ENCODE measurements around the gene FER. TPM values are rescaled to one million over a fixed set of nuclear protein-coding genes. Genes with fewer than 3 reads are reported as not detected.

FER gene
- total and polyA plus RNA-seq, 2 of the 8 experiments (the other 6 are each of a cell fraction or from before 2014, with no cell fraction given): 1.3 to 15.8 TPM

- Histone ChIP-seq H2AFZ (ENCODE audit: low read length) (no peak overlapping the region), H3K79me2 (ENCODE audit: control insufficient read depth in 1 of 2, insufficient read depth in 2 of 2, low read length in 2 of 2) (no peaks in the 10 kb centered on the region), H2BK12ac (ENCODE audit: low read depth, low read length) (no peak overlapping the region), H3K36me3 (ENCODE audit: control insufficient read depth in 2 of 4, insufficient read depth in 4 of 4, low read length in 3 of 4) (no peaks in the 10 kb centered on the region), H3K27me3 (replicated peaks in 1 of 4; ENCODE audit: control insufficient read depth in 3 of 4, extremely low read depth in 1 of 4, insufficient read depth in 3 of 4, low read length in 3 of 4) (no peaks in the 10 kb centered on the region), H4K20me1 (replicated peaks in 1 of 2; ENCODE audit: control insufficient read depth in 1 of 2, insufficient read depth in 2 of 2, low read length in 2 of 2) (no peaks in the 10 kb centered on the region), H3K9ac (replicated peaks in 1 of 4; ENCODE audit: extremely low read depth in 1 of 4, low read depth in 3 of 4, low read length in 3 of 4) (no peak overlapping the region), H3K4me2 (ENCODE audit: insufficient read depth in 1 of 2, low read depth in 2 of 2, low read length in 2 of 2) (no peak overlapping the region), H3K27ac (ENCODE audit: low read depth, low read length) (no peak overlapping the region), H2BK5ac (ENCODE audit: low read depth, low read length) (no peak overlapping the region), H3K14ac (ENCODE audit: insufficient read length) (no peak overlapping the region), H3K23me2 (ENCODE audit: low read depth, low read length) (no peaks in the 10 kb centered on the region), H4K5ac (ENCODE audit: insufficient read length, low read depth, low read length) (no peak overlapping the region), H2BK15ac (ENCODE audit: low read length) (no peak overlapping the region), H2AK5ac (ENCODE audit: low read depth, low read length) (no peak overlapping the region), H3K9me3 (ENCODE audit: insufficient read depth in 2 of 2, low read depth in 1 of 2, low read length in 1 of 2) (no peaks in the 10 kb centered on the region; a peak in 1 of 4 replicates), H3K4me1 (replicated peaks in 1 of 4; ENCODE audit: control insufficient read depth in 3 of 4, insufficient read depth in 4 of 4, low read length in 3 of 4) (no peaks in the 10 kb centered on the region), H3K4me3 (ENCODE audit: extremely low read depth in 1 of 4, insufficient read depth in 2 of 4, low read depth in 3 of 4, low read length in 4 of 4) (no peak overlapping the region), H4K8ac (ENCODE audit: extremely low read depth, insufficient read depth, low read length) (no peak overlapping the region), H3K79me1 (ENCODE audit: low read depth, low read length) (no peaks in the 10 kb centered on the region), H3K56ac (replicated peaks; ENCODE audit: insufficient read length, low read depth, low read length) (no peak overlapping the region), H2BK20ac (ENCODE audit: low read length) (no peak overlapping the region), H3K4ac (replicated peaks; ENCODE audit: insufficient read length, low read depth, low read length) (no peak overlapping the region), H4K91ac (replicated peaks; ENCODE audit: insufficient read length, low read length) (no peak overlapping the region), H3K23ac (ENCODE audit: insufficient read length) (no peak overlapping the region), H2BK120ac (replicated peaks; ENCODE audit: low read depth, low read length) (no peak overlapping the region), H3K18ac (ENCODE audit: extremely low read depth, low read length) (no peak overlapping the region)
- WGBS, 2 experiments (ENCODE audit: extremely low coverage in 1 of 2, insufficient coverage in 1 of 2, insufficient read length in 1 of 2, insufficient replicate concordance in 2 of 2, low coverage in 1 of 2, low lambda C conversion rate in 2 of 2, missing lambda C conversion rate in 1 of 2): 91% methylated on average over 4 of the region's 4 CpGs; no CpG with 5 or more reads in 1 of the 2 experiments
- ChIA-PET CTCF (ENCODE audit: partially characterized antibody) (no interaction called here), POLR2A (ENCODE audit: partially characterized antibody) (no interaction called here)
- DNase-seq (ENCODE audit: low read depth in 1 of 2, low spot score in 2 of 2): no peak
- no peak for FAIRE-seq
- TF ChIP-seq KDM5A (IDR thresholded peaks at IDR 0.05; ENCODE audit: low read length) (no peak), GTF2F1 (IDR thresholded peaks at IDR 0.05; ENCODE audit: borderline replicate concordance, low read depth, low read length) (no peak), SIX5 (IDR thresholded peaks at IDR 0.05; ENCODE audit: low read depth, low read length) (no peak), USF2 (IDR thresholded peaks at IDR 0.05; ENCODE audit: low read length) (no peak), CBX5 (IDR thresholded peaks at IDR 0.05; ENCODE audit: low read depth, low read length) (no peak), MAX (IDR thresholded peaks at IDR 0.05) (no peak), TBP (IDR thresholded peaks at IDR 0.05; ENCODE audit: low read depth, low read length) (no peak), EP300 (IDR thresholded peaks at IDR 0.05; ENCODE audit: borderline replicate concordance in 1 of 2, low read depth in 2 of 2, low read length in 2 of 2) (no peak), HDAC6 (IDR thresholded peaks at IDR 0.05; ENCODE audit: low read depth, low read length) (no peak), TAF7 (optimal IDR thresholded peaks at IDR 0.05; ENCODE audit: borderline replicate concordance, low read depth, low read length) (no peak), KDM4A (IDR thresholded peaks at IDR 0.05; ENCODE audit: low read depth, low read length, severe bottlenecking) (no peak), CREB1 (IDR thresholded peaks at IDR 0.05) (no peak), SIRT6 (IDR thresholded peaks at IDR 0.05; ENCODE audit: low read length) (no peak)
Observed at GRCh38 chr5:108983461-108984092, 235.9 kb downstream of the FER start.
